Stomach (tissue), 4 donors: ENCODE results near the gene CFAP53.

Source experiments
- CTCF ChIP-seq, 7 experiments: fragments of 450-650 bp in 4 of 7; fragments of 200-600 bp in 3 of 7; sonication (generic) in 3 of 7; IDR thresholded peaks; one replicate each; pipeline ENCODE4 v1.5.1; 2016 to 2019; ENCODE audit warnings: antibody characterized with exemption in 7 of 7, control low read depth in 2 of 7, mild to moderate bottlenecking in 1 of 7
- EP300 ChIP-seq: sonication (generic); formaldehyde crosslinking; IDR thresholded peaks from one replicate; pipeline ENCODE4 v1.6.1; 2017; ENCODE audit warnings: antibody characterized with exemption
- POLR2A ChIP-seq, 4 donors: fragments of 450-650 bp; IDR thresholded peaks; one replicate each; pipeline ENCODE4 v1.6.1; 2016; ENCODE audit warnings: antibody characterized with exemption in 4 of 4, control low read depth in 2 of 4, mild to moderate bottlenecking in 1 of 4, moderate library complexity in 1 of 4
- POLR2AphosphoS5 ChIP-seq, 3 donors: sonication (generic); formaldehyde crosslinking; IDR thresholded peaks; one replicate each; pipeline ENCODE4 v1.6.1; 2016; ENCODE audit warnings: antibody characterized with exemption in 3 of 3

DNA sequence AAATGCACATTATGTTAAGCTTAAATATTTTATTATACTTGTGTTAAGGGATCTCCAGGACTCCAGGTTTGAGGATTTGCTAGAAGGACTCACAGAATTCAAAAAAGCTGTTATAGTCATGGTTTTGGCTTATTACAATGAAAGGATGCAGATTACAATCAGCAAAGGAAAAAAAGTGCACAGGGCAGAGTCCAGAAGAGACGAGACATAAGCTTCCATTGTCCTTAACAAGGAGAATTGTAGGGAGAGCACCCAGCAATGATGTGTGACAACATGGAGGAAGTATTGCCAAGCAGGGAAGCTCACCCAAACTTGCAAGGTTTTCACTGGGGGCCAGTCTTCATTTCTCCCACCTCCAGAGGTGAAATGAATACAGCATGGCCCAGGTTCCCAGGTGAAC lies 58.6 kb downstream of the CFAP53 start:
- TF ChIP-seq CTCF (IDR thresholded peaks at IDR 0.05) (no peak), EP300 (no peak), POLR2AphosphoS5 (IDR thresholded peaks at IDR 0.05) (no peak), POLR2A (IDR thresholded peaks at IDR 0.05) (no peak)
